BLaER1 (cell line): ENCODE measurements around the gene ECI1.

Experiments used
- H3K27ac ChIP-seq: shearing (Covaris generic); formaldehyde crosslinking; 2 replicates; pipeline ENCODE4 v1.8.1; 2022
- H3K27me3 ChIP-seq: shearing (Covaris generic); formaldehyde crosslinking; 2 replicates; pipeline ENCODE4 v1.8.1; 2022
- H3K36me3 ChIP-seq: shearing (Covaris generic); formaldehyde crosslinking; 2 replicates; pipeline ENCODE4 v1.8.1; 2022
- H3K4me1 ChIP-seq: shearing (Covaris generic); formaldehyde crosslinking; 2 replicates; pipeline ENCODE4 v1.8.1; 2022
- H3K4me2 ChIP-seq: shearing (Covaris generic); formaldehyde crosslinking; 2 replicates; pipeline ENCODE4 v1.8.1; 2022
- H3K4me3 ChIP-seq: shearing (Covaris generic); formaldehyde crosslinking; 2 replicates; pipeline ENCODE4 v1.8.1; 2022
- H3K9ac ChIP-seq: shearing (Covaris generic); formaldehyde crosslinking; 2 replicates; pipeline ENCODE4 v1.8.1; 2022
- H3K9me3 ChIP-seq: shearing (Covaris generic); formaldehyde crosslinking; 2 replicates; pipeline ENCODE4 v1.8.1; 2022
- H4K20me1 ChIP-seq: shearing (Covaris generic); formaldehyde crosslinking; 2 replicates; pipeline ENCODE4 v1.8.1; 2022
- Cebpa-rat ChIP-seq: shearing (Covaris generic); IDR thresholded peaks from 2 replicates; pipeline ENCODE4 v1.8.1; 2022

ECI1 gene

DNA sequence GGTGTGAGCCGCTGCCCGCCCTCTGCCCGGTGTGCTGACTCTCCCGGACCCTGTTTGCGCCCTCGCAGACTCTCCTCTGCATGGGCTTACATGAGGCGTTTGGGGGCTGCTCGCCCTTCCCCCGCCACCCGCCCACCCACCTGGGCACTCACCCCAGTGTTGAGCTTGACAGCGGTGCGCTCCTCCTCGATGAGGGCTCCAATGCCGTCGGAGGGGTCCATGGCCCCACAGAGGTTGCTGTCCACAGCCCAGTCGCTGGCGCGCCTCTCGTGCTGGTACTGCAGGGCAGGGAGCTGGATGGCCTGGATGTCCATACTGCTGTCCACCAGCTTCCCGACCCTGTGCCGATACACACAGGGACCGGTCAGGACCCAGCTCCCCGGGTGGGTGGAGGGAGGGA is 37.9 kb upstream of the ECI1 start:
- TF ChIP-seq Cebpa-rat, result no peak
- Histone ChIP-seq H3K27me3 (no peaks in the 10 kb centered on the region), H3K4me3 (no peak overlapping the region), H3K4me2 (peak overlapping the region; percentile 48; the same call in 1 of the 2 replicates), H3K27ac (no peak overlapping the region), H3K36me3 (peaks cover 19% of the 10 kb centered on the region; the same call in 1 of the 2 replicates), H3K9me3 (no peaks in the 10 kb centered on the region), H3K4me1 (peaks cover 22% of the 10 kb centered on the region), H3K9ac (peak overlapping the region; percentile 0; the same call in 1 of the 2 replicates), H4K20me1 (no peaks in the 10 kb centered on the region)

- Histone ChIP-seq H3K4me2 (peak overlapping the region; percentile 48), H3K27ac (0 out of 2 replicates have a peak overlapping the region, but pooled peaks have one; percentile 2), H3K36me3 (peaks cover 23% of the 10 kb centered on the region; the same call in 1 of the 2 replicates)
Observed at GRCh38 chr16:2288726-2289125, 37.3 kb upstream of the ECI1 start.

GRCh38 chr16:2287916-2288547 is 36.6 kb upstream of the ECI1 start:
- no peak for TF ChIP-seq Cebpa-rat
- peaks cover 22% of the 10 kb centered on the region for H3K4me1 ChIP-seq
- no peaks in the 10 kb centered on the region for H3K27me3 ChIP-seq
- no peak overlapping the region for H3K4me3 ChIP-seq
- H3K9me3 ChIP-seq, result no peaks in the 10 kb centered on the region
- 0 out of 2 replicates have a peak overlapping the region, but pooled peaks have one; percentile 2 for H3K27ac ChIP-seq
- H3K9ac ChIP-seq, result no peak overlapping the region
- H3K36me3 ChIP-seq, result peaks cover 25% of the 10 kb centered on the region; the same call in 1 of the 2 replicates
- H4K20me1 ChIP-seq, result no peaks in the 10 kb centered on the region
- peak overlapping the region; percentile 48 for H3K4me2 ChIP-seq

More at GRCh38 chr16:2288726-2289125, 37.3 kb upstream of the ECI1 start:
- no peaks in the 10 kb centered on the region for H3K9me3 ChIP-seq
- H3K4me3 ChIP-seq, result no peak overlapping the region
- H4K20me1 ChIP-seq, result no peaks in the 10 kb centered on the region
- H3K9ac ChIP-seq, result peak overlapping the region; percentile 0; the same call in 1 of the 2 replicates
- no peaks in the 10 kb centered on the region for H3K27me3 ChIP-seq
- TF ChIP-seq Cebpa-rat, result no peak
- H3K4me1 ChIP-seq, result peaks cover 22% of the 10 kb centered on the region

- no peak for TF ChIP-seq Cebpa-rat
- H3K27me3 ChIP-seq, result no peaks in the 10 kb centered on the region
- peaks cover 22% of the 10 kb centered on the region for H3K4me1 ChIP-seq
- no peaks in the 10 kb centered on the region for H3K9me3 ChIP-seq
- no peak overlapping the region for H3K4me3 ChIP-seq
- peaks cover 26% of the 10 kb centered on the region; the same call in 1 of the 2 replicates for H3K36me3 ChIP-seq
- no peak overlapping the region for H3K27ac ChIP-seq
- H4K20me1 ChIP-seq, result no peaks in the 10 kb centered on the region
- no peak overlapping the region for H3K4me2 ChIP-seq
- no peak overlapping the region for H3K9ac ChIP-seq
Observed at GRCh38 chr16:2286550-2286949, 35.2 kb upstream of the ECI1 start.

DNA sequence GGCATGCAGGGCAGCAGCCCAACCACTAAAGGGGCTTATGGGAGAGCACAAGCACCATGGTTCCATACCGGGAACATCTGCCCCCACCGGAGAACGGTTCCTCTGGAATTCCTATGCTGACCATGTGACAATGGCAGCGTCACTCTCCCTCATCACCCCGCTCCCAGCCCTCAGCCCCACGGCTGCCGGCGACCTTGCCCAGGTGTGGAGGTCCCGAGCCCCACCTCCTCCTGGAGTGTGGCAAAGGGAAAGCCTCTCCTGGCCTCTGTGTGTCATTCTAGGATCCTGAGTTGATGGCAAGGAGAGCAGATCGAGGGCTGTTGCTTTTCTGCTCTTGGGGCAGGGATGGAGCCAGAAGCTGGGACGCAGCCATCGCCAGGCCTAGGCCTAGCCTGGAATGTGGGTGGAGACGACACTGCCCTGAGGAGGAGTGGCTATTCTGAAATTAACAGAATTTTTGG is 34.4 kb upstream of the ECI1 start:
- peaks cover 23% of the 10 kb centered on the region; the same call in 1 of the 2 replicates for H3K36me3 ChIP-seq
- peaks cover 22% of the 10 kb centered on the region for H3K4me1 ChIP-seq
- H3K4me2 ChIP-seq, result no peak overlapping the region
- no peaks in the 10 kb centered on the region for H3K27me3 ChIP-seq
- H3K4me3 ChIP-seq, result no peak overlapping the region
- no peak overlapping the region for H3K9ac ChIP-seq
- no peak for TF ChIP-seq Cebpa-rat
- H3K9me3 ChIP-seq, result no peaks in the 10 kb centered on the region
- H3K27ac ChIP-seq, result no peak overlapping the region
- H4K20me1 ChIP-seq, result no peaks in the 10 kb centered on the region

GRCh38 chr16:2284797-2285576 is 33.6 kb upstream of the ECI1 start:
- H3K9me3 ChIP-seq, result no peaks in the 10 kb centered on the region
- H3K36me3 ChIP-seq, result peaks cover 23% of the 10 kb centered on the region; the same call in 1 of the 2 replicates
- no peak overlapping the region for H3K27ac ChIP-seq
- no peaks in the 10 kb centered on the region for H3K27me3 ChIP-seq
- no peak for TF ChIP-seq Cebpa-rat
- H3K4me2 ChIP-seq, result no peak overlapping the region
- H3K4me1 ChIP-seq, result peaks cover 17% of the 10 kb centered on the region
- no peaks in the 10 kb centered on the region for H4K20me1 ChIP-seq
- no peak overlapping the region for H3K9ac ChIP-seq
- H3K4me3 ChIP-seq, result no peak overlapping the region

GRCh38 chr16:2284001-2284770 is 32.8 kb upstream of the ECI1 start:
- Histone ChIP-seq H3K4me2 (no peak overlapping the region), H4K20me1 (no peaks in the 10 kb centered on the region), H3K9ac (no peak overlapping the region), H3K4me1 (peaks cover 12% of the 10 kb centered on the region), H3K27ac (no peak overlapping the region), H3K36me3 (peaks cover 23% of the 10 kb centered on the region; the same call in 1 of the 2 replicates), H3K9me3 (no peaks in the 10 kb centered on the region), H3K27me3 (no peaks in the 10 kb centered on the region), H3K4me3 (no peak overlapping the region)
- TF ChIP-seq Cebpa-rat, result no peak

GRCh38 chr16:2282866-2283555 is 31.6 kb upstream of the ECI1 start:
- no peaks in the 10 kb centered on the region for H4K20me1 ChIP-seq
- H3K27me3 ChIP-seq, result no peaks in the 10 kb centered on the region
- no peaks in the 10 kb centered on the region for H3K9me3 ChIP-seq
- peaks cover under 1% of the 10 kb centered on the region for H3K4me1 ChIP-seq
- no peak overlapping the region for H3K4me2 ChIP-seq
- no peak overlapping the region for H3K27ac ChIP-seq
- peaks cover 27% of the 10 kb centered on the region; the same call in 1 of the 2 replicates for H3K36me3 ChIP-seq
- no peak overlapping the region for H3K9ac ChIP-seq
- TF ChIP-seq Cebpa-rat, result no peak
- H3K4me3 ChIP-seq, result no peak overlapping the region

DNA sequence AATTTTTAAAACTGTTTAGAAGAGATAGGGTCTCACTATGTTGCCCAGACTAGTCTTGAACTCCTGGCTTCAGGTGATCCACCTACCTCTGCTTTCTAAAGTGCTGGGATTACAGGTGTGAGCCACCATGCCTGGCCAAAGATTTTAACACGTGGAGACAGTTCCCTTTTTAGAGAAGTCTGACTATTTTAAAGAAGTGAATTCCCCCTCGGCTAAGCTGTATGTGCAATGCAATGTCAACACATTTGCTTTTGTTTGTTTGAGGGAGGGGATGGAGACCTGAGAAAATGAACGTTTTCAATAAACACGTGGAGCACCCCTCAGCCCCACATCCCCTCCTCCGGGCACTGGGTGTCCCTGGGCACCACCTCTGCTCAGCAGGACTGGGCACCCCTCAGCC is 30.9 kb upstream of the ECI1 start:
- H3K27ac ChIP-seq, result no peak overlapping the region
- H3K27me3 ChIP-seq, result no peaks in the 10 kb centered on the region
- H4K20me1 ChIP-seq, result no peaks in the 10 kb centered on the region
- peaks cover 34% of the 10 kb centered on the region; the same call in 1 of the 2 replicates for H3K36me3 ChIP-seq
- H3K9ac ChIP-seq, result no peak overlapping the region
- no peak for TF ChIP-seq Cebpa-rat
- no peaks in the 10 kb centered on the region for H3K9me3 ChIP-seq
- no peak overlapping the region for H3K4me3 ChIP-seq
- no peak overlapping the region for H3K4me2 ChIP-seq
- no peaks in the 10 kb centered on the region for H3K4me1 ChIP-seq
